BJ (cell line): ENCODE results near the gene C15orf62. TPM values are rescaled to one million over a fixed set of nuclear protein-coding genes. Genes with fewer than 3 reads are reported as not detected.

Source experiments
- CTCF ChIA-PET: fragments of 350-600 bp; formaldehyde crosslinking; extraction: SDS; loops from one replicate; lab custom pipeline; 2021; ENCODE audit warnings: antibody characterized with exemption, inconsistent platforms; lab: Yijun Ruan, JAX
- POLR2A ChIA-PET: fragments of 300-600 bp; sonication (Branson Sonifier 250); formaldehyde crosslinking; extraction: SDS; loops from one replicate; lab custom pipeline; 2021; ENCODE audit warnings: antibody characterized with exemption; lab: Charles Lee
- DNase-seq: peaks from one replicate; pipeline ENCODE4 v3.0.0-alpha.2; 2011; ENCODE audit warnings: low read depth
- H3K27me3 ChIP-seq: 2 replicates; pipeline ENCODE4 v1.6.0; 2011; ENCODE audit warnings: low read length; ENCODE audit not compliant: control insufficient read depth, insufficient read depth
- H3K36me3 ChIP-seq: 2 replicates; pipeline ENCODE4 v1.5.1; 2011; ENCODE audit warnings: low read length; ENCODE audit not compliant: control insufficient read depth, insufficient read depth
- H3K4me3 ChIP-seq: 2 replicates; pipeline ENCODE4 v1.5.1; 2011; ENCODE audit warnings: low read depth, mild to moderate bottlenecking, control low read depth, low read length
- polyA plus RNA-seq: library from polyadenylated mRNA; depleted of rRNA; stranded (reverse); fragments of >200 nt; gene quantifications from 2 replicates; pipeline ENCODE4 v1.2.3, GENCODE V29; 2011
- TF ChIP-seq, protein P1 (sequence below): IDR thresholded peaks from 2 replicates; pipeline ENCODE4 v1.5.1; 2011; ENCODE audit warnings: low read depth, mild to moderate bottlenecking, control low read depth, inconsistent platforms, low read length, moderate library complexity; ENCODE audit not compliant: insufficient read depth

Gene C15orf62
- polyA plus RNA-seq, 1 experiment, result 0.04 TPM

GRCh38 chr15:40766906-40767837 lies 2.6 kb upstream of the C15orf62 start:
- Histone ChIP-seq H3K36me3 (peaks cover 6% of the 10 kb centered on the region; the same call in 1 of the 2 replicates), H3K27me3 (no peaks in the 10 kb centered on the region), H3K4me3 (no peak overlapping the region)
- ChIA-PET POLR2A (no interaction called here), CTCF (interaction anchor here (1.0 kb wide), 1 partner anchor 91 kb away, joined by 3 read pairs; no protein-coding TSS in a partner anchor)
- DNase-seq, result no peak
- TF ChIP-seq, protein P1, sequence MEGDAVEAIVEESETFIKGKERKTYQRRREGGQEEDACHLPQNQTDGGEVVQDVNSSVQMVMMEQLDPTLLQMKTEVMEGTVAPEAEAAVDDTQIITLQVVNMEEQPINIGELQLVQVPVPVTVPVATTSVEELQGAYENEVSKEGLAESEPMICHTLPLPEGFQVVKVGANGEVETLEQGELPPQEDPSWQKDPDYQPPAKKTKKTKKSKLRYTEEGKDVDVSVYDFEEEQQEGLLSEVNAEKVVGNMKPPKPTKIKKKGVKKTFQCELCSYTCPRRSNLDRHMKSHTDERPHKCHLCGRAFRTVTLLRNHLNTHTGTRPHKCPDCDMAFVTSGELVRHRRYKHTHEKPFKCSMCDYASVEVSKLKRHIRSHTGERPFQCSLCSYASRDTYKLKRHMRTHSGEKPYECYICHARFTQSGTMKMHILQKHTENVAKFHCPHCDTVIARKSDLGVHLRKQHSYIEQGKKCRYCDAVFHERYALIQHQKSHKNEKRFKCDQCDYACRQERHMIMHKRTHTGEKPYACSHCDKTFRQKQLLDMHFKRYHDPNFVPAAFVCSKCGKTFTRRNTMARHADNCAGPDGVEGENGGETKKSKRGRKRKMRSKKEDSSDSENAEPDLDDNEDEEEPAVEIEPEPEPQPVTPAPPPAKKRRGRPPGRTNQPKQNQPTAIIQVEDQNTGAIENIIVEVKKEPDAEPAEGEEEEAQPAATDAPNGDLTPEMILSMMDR, result no peak

DNA sequence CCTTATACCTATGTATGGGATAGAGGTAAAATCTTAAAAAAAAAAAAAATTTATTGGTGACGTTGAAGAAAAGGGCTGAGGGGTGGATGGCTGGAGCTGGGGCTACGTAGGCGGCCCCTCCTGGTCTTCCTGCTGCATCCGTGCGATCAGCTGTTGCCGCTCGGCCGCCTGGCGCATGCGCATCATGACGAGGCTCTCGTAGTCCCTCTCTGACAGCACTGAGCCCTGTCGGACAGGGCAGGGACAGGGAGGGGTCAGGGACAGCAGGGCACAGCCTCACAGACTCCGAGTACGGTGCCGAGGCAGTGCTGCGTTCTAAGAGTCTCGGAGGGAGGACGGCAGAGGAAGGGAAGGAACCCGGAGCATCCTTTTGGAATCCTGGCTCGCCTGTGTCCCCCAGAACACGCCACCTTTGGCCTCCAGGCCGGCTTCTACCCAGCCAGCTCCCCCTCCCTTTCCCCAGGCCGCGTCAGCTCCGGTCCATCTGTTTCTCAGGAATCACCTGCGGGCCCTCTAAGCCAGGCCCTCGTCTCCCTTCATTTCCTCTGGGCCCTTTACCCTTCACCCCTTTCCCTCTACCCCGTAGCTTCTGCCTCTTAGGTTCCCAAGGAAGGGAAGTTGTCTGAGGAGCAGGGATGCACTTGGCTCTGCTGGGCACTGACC lies 1.8 kb upstream of the C15orf62 start:
- ChIA-PET POLR2A (no interaction called here), CTCF (interaction anchor here (1.0 kb wide), 2 partner anchors 21 to 90 kb away, joined by 3 to 4 read pairs; no protein-coding TSS in a partner anchor)
- H3K4me3 ChIP-seq, result no peak overlapping the region
- H3K27me3 ChIP-seq, result no peaks in the 10 kb centered on the region
- TF ChIP-seq, protein P1, result no peak
- DNase-seq, result no peak
- peaks cover 10% of the 10 kb centered on the region for H3K36me3 ChIP-seq

DNA sequence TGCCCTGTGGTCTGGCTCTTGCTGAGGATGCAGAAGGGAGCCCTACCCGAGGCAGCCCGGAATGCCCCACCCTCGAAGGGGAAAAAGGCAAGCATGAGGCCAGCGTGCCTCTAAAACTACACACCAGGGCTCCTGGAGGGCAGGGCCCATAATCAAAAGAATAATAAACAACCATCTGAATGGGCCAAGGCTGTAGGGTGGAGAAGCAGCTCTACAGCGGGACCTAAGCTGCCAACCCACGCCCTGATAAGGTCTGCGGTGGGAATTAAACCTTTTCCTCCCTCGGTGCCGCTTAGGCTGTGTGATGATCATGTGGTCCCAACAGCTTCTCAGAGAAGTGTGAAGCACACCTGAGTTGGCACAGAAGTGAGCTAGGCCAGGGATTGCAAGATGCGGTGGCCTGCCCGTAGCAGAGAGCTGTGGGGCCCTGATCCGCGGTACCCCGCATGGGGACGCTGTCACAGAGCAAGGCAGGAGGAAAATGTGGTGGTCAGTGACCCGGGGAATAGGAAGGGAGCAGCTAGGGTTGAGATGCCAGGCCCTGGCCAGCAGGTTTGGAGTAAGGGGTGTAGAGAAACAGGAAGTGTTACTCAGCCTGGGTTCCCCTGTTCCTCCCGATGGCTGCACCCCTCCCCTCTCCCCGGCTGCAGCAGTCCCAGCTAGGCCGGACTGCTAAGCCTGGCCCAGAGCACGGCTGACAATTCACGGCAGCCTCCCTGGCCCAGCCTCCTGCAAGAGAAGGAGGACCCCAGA lies 1.1 kb upstream of the C15orf62 start:
- no peak for DNase-seq
- TF ChIP-seq, protein P1, result no peak
- H3K36me3 ChIP-seq, result peaks cover 12% of the 10 kb centered on the region
- ChIA-PET CTCF (interaction anchor here (1.0 kb wide), 2 partner anchors 22 to 89 kb away, joined by 3 to 4 read pairs; no protein-coding TSS in a partner anchor), POLR2A (no interaction called here)
- H3K4me3 ChIP-seq, result no peak overlapping the region
- no peaks in the 10 kb centered on the region for H3K27me3 ChIP-seq

DNA sequence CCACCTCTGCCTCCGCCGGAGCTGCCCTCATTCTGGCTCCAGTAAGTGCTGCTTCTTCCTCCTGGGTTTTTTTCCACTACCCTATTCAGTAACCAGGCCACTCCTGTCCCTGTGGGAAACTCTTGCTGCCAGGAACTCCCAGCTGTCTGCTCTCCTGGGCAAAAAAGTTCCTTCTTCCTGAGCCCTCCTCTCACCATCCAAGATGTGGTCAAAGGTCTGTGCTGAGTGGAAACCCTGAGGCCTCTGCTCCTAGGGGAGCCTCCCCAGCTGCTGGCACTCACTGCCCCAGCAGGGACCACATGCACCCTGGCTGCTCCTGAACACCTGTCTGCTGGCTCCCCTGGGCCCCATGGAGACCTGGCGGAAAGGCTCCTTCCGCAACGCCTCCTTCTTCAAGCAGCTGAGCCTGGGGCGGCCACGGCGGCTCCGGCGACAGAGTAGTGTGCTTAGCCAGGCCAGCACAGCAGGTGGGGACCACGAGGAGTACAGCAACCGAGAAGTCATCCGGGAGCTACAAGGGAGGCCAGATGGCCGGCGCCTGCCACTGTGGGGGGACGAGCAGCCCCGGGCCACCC lies 454 bp downstream of the C15orf62 start:
- TF ChIP-seq, protein P1, result no peak
- ChIA-PET CTCF (interaction anchor here (0.8 to 0.9 kb wide), 2 partner anchors 11 to 89 kb away, joined by 3 read pairs; no protein-coding TSS in a partner anchor), POLR2A (no interaction called here)
- Histone ChIP-seq H3K4me3 (no peak overlapping the region), H3K27me3 (no peaks in the 10 kb centered on the region), H3K36me3 (peaks cover 20% of the 10 kb centered on the region)
- DNase-seq, result no peak
